Renal cortical epithelial cell (primary cell): Measurements from ENCODE around the gene CD1D. TPM values are rescaled to one million over a fixed set of nuclear protein-coding genes. Genes with fewer than 3 reads are reported as not detected.
"Not testable (repeated sequence)": the region's sequence is repeated elsewhere in the genome, so short reads cannot be mapped to it uniquely, and the experiment has no call there.

Experiments
- DNase-seq: peaks from one replicate; pipeline ENCODE4 v3.0.0-alpha.2; 2011; ENCODE audit warnings: low read depth
- total RNA-seq: library from RNA; depleted of rRNA; stranded (reverse); fragments of >200 nt; gene quantifications from 2 replicates; pipeline ENCODE4 v1.2.3, GENCODE V29; 2014

Gene CD1D
- total RNA-seq, 1 donor from 2014 or later = 0.75 TPM

GRCh38 chr1:158176399-158176798 is 4.3 kb upstream of the CD1D start:
- DNase-seq = no peak

DNA sequence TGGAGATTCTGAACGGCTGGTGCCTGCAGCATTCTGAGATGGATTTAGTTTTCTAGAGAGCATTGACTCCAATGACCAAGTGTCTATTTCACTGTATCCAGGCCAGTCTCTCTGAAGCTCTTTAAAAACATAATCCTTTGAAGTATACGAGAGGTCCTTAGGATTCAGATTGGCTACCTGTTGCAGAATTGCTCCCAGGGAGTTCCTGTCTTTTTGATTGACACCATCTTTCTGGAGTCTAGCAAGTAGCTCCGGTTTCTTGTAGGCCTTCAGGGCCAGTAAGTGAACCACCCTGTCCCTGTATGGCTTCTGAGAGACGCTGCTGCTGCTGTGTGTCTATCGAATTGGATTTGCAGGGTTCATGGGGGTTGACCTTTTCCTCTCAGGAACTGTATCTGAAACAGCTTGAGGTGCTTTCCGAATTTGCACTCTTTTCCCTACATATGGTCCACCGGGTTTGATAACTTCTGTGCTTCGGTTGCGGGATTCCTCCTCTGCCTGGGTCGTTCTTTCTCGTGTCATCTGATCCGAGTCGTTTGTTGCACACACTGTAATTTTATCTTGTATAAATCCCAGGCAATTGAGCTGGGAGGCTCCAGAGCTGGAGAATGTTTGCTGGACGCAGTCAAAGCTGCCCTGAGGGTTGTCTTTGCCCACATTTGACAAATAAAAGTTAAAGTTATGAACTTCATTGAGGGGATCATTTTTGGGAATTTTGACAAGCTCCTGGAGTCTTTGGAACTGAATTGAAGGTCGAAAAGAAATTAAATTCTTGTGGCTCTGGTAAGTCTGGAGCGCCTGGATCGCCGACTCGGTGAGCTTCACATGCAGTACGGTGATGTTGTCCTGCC is 3.6 kb upstream of the CD1D start:
- DNase-seq = not testable (repeated sequence)

GRCh38 chr1:158177700-158178450 is 2.8 kb upstream of the CD1D start:
- peak; percentile 48 for DNase-seq

DNA sequence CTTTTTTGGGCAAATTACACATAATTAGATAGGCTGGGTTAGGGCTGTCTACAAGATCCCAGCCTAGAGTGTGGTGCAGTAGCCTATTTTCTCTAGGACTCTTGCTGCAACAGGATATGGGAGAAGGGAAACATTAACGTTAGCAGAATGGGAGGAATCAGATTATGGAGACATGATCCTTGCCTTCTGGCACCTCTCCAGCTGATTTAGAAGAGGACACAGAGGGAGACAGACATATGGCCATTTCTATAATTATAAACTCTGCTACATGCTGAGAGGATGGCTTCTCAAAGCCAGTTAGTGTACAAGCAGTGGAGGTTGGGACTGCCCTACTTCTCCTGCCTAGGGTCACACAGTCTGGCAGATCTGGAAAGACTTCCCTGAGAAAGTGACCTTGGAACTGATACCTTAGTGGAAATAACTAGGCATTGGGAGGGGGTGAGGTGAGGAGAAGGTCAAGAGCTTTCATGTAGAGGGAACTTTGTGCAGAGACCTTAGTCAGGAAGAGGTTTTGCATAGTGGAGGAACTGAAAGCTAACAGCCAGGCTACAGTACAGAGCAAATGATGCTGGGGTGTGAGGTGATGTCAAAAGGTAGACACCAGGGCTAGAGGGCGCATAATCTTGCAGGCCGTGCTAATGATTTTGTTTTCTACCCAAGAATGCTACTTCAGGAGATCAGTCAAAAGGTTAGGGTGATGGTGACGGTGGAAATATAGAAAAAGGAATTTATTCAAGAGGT is 1.2 kb upstream of the CD1D start:
- DNase-seq = no peak

DNA sequence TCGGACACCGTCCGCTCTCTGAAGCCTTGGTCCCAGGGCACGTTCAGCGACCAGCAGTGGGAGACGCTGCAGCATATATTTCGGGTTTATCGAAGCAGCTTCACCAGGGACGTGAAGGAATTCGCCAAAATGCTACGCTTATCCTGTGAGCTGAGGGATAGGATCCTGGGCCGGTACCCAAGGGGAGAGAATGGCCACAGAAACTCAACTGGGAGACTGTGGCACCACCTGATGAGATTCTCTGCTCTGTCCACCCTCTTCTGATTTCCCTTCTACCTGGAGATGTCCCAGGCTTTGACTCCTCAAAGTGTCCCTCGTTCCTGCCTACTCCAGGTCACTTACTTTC is 855 bp downstream of the CD1D start:
- no peak for DNase-seq

GRCh38 chr1:158185770-158186169 is 5.1 kb downstream of the CD1D start:
- DNase-seq = peak; percentile 23

- DNase-seq = no peak
Measured at GRCh38 chr1:158186180-158186579, 5.5 kb downstream of the CD1D start.

DNA sequence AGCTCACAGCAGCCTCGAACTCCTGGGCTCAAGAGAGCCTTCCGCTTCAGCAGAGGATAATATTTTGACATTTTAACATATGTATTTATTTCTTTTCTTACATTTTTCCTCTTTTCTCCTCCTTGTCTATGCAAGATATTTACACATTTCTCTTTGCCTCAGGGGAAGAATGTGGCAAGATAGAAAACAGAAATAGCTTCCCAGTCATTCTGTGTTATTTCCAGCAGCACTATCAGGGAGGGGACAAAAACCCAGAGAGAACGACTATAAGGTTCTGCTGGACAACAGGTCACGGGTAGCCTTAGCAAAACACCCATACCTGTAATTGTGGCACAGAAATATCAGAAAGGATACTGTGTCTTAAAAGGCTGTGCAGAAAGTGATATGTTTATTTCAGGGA is 7.9 kb downstream of the CD1D start:
- no peak for DNase-seq

GRCh38 chr1:158189624-158190023 is 8.9 kb downstream of the CD1D start:
- DNase-seq = no peak

DNA sequence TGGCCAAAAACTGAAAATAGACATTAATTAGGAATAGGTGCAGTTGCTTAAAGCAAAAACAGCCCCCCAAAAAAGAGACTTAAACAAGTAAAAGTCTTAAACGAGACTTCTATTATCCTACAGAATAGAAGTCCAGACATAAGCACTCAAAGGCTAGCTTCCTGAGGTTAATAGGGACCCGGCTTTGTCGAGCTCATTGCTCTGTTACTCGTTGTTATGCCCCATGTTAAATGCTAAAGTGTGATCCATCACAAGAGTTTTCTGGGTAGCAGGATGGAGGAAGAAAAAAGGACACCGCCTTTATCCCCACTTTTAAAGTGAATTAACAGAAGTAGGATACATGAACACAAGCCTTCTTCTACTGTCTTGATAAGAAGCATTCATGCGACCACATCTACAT is 10.6 kb downstream of the CD1D start:
- DNase-seq = no peak

DNA sequence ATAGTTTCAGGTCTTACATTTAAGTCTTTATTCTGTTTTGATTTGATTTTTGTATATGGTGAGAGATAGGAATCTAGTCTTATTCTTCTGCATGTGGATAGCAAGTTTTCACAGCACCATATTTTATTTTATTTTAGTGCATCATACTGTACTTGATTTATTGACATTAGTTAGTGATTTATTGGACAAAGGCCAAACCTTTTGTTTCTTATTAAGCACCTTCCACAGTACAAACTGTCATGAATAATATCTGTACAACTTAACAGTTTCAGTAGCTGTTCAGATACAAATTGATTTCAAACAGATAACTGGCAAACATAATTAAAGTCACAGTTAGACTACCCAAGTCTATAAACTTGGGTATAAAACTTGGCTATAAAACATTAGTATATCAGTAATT is 15.8 kb downstream of the CD1D start:
- no peak for DNase-seq

GRCh38 chr1:158199849-158200248 is 19.2 kb downstream of the CD1D start:
- DNase-seq = no peak

DNA sequence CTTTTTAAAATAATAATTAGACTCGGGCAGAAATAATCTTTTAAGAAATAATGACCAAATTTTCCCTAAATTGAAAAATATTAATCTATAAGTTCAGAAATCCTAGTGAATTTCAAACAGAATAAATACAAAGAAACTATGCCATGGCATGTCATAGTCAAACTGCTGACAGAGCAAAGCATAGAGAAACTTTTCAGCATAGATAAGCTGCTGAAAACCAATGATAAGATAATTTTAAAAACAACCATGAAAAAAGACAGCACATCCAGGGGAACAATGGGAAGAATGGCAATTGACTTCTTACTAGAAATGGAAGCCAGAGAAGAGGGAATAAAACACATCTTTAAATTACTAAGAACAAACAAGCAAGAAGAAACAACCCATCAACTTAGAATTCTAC is 19.8 kb downstream of the CD1D start:
- no peak for DNase-seq

DNA sequence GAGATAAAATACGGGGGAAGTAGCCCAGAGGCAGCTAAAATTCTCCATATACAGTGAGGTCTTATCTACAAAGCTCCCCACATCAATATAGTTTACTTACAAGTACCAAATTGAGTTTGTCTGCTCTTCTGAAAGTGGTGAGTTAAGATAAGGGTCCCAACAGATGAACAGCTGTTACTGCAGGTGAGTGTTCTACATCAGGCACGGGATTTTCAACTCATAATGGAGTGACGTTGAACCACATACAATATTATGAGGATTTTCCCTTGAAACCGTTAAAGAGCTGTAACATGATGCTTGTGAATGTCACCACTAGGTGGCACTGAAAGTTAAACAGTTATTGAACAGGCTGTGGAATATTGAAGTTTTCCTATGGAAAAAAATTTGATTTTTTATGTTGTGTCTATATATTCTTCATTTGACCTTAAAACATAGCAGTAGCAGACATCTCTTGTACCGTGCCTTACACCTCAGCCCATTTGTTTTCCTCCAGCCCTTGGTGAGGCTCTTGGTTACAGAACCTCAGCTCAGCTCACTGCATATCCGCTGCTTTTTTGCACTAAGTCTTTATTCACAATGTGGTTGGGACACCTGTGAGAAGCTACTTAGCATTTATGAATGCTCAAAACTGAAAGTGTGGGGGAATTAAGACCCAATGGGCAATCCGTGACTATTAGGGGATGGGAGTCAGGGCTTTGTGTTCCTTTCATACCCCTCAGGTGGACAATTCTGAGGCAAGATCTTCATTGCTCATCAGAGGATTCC is 23.2 kb downstream of the CD1D start:
- DNase-seq = peak; percentile 69

DNA sequence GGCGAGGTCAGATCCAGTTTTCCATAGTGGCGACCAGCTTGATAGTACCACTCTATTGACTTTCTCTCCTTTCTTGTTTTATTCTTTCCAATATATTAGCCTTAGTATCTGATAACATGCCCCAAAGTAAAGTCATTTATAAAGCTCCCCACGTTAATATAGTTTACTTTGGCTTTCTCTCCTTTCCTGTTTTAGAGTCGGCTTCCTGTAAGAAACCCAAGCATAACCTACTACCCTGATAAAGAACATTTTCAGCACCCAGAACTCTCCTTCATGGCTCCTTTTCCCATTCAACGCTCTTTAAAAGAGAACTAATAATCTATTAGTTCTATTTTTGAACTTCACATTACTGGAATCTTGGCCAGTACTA is 23.7 kb downstream of the CD1D start:
- DNase-seq = no peak

GRCh38 chr1:158208586-158209116 is 28.0 kb downstream of the CD1D start:
- no peak for DNase-seq

GRCh38 chr1:158212320-158212719 is 31.6 kb downstream of the CD1D start:
- no peak for DNase-seq

DNA sequence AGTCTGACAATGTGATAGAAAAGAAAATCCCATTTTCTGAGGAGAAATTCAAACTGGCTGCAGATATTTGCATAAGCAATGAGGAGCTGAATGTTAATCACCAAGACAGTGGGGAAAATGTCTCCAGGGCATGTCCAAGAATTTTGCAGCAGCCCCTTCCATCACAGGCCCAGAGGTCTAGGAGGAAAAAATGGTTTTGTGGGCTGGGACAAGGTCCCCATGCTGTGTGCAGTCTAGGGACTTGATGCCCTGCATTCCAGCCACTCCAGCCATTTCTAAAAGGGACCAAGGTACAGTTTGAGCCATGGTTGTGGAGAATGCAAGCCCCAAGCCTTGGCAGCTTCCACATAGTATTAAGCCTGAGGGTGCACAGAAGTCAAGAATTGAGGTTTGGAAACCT is 42.8 kb downstream of the CD1D start:
- not testable (repeated sequence) for DNase-seq

DNA sequence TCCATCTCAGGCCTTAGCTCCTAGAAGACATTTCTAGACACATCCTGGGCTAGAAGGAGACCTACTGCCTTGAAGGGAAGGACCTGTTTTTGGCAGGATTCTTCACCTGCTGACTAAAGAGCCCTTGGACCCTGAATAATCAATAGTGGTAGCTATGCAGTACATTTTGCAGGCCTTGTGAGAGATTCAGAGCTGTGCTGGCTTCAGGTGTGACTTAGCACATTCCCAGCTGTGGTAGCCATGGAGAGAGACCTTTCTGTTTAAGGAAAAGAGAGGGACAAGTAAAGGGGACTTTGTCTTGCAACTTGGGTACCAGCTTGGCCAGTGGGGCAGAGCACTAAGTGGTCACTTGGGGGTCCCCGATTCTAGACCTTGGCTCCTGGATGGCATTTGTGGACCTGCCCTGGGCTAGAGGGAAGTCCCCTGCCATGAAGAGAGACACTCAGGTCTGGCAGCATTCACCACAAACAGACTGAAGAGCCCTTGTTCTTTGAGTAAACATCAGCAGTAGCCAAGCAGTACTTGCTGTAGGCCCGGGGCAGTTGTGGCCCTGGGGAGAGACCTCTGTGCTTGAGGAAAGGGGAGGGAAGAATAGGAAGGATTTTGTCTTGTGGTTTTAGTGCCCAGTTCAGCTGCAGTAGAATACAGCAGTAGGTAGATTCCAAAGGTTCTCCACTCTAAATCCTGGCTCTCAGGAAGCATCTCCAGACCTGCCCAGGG is 47.4 kb downstream of the CD1D start:
- DNase-seq = no peak
